HG02981 (cell line): ENCODE data around the gene NNMT.

Source experiments
- ATAC-seq: cut with Tn5 transposase; IDR thresholded peaks from one replicate; pipeline ENCODE4 v1.9.1; 2021; ENCODE audit warnings: mild to moderate bottlenecking, moderate library complexity; ENCODE audit not compliant: unreplicated experiment

NNMT gene

DNA sequence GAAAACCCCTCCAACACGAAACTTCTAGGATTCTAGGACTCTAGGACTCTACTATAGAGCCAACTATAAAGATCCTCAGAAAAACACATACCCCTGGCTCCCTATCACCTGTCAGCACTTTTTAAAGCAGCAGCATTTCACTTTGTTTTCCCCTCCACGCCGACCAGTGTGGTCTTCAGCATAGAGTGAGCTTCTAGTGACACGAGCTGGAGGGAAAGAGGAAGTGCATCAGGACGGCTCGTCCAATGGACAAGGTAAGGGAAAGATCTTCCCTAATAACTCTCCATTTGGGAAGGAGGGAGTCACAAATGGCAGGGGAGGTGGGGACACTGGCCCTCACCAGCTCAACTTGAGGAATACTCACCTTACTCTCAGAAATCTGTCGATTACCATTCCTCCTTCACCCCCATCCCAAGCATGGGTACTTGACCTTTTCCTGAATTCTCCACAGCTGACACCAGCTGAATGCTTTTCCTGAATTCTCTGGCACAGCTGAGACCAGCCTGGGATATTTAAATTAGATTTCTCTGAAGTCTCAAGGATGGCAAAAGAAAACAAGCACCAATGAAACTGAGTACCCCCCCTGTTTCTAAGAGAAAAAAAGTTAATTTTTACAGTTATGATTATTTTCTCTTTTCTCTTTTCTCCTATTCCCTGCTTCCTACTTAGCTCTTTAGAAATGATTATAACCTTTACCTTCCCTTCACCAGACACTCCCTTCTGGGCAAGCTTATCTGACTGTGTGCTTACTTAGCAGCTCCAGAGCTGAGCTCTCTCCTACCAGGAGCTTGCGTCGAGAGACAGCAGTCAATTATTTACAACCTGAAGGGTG, 33.3 kb upstream of the NNMT start:
- no peak for ATAC-seq

- no peak for ATAC-seq
Measured at GRCh38 chr11:114263513-114264170, 32.6 kb upstream of the NNMT start.

DNA sequence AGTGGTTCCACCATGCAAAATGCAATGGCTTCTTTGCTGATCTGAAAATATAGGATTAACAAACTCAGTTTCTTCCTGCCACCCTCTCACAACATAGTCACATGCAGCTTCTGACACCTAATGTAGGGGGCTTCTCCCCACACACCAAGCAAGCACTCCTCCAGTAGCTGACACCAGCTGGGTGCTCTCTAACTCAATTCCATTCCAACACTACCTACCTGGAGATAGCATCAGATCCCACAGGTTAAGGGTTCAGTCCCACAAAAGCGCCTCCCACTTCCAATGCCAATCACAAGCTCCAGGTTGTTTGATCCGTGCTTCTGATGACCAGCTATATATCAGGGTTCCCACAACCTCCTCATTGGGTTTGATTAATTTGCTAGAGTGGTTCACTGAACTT, 31.8 kb upstream of the NNMT start:
- no peak for ATAC-seq

DNA sequence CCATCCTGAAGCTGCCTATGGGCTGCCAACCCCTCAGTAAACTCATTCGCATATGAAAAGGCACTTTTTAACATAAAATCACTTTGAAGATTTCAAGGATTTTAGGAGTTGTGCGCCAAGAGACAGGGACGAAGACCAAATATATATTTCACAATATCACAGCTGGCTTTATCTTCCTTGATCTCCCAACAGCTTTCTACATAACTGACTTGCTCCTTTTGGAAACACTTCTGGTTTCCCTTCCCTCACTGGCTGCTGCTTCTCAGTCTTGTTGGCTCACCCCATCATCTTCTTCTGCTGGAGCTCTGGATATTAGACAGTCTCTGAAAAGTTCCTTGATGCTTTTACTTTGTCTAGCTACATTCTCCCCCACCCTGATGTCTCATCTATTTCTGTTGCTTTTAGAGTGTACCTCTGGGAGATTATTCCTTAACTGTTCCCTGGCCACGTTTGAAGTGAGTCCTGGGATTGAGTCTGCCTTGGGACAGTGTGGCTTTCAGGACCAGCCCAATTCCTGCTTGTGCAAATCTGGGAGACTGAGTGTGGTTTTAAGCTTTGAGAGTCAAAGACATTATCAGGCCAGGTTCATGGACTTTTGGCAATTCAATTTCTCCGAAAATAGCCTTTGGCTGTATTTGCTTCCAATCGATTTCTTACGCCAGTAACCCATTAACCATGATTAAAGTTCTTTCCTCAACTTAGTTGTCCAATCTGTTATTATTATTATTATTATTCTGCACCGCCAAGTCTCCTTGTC, 30.9 kb upstream of the NNMT start:
- ATAC-seq = no peak

DNA sequence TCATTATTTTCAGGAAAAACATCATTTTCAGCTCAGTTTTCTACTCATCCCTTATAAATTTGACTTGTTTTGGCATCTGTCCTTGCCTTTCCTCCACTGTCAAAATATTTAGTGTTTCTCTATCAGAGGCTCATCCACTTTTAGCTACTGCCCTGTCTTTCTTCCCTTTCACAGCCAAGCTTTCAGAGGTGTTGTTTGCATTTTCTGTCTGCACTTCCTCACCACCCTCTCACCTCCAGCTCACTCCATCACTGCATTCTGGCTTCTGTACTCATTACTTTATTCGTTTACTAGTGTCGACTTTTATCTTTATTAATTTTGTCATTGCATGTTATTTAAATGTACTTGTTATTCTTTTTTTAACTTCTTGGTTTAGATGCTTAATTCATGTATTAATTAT, 26.7 kb upstream of the NNMT start:
- no peak for ATAC-seq

DNA sequence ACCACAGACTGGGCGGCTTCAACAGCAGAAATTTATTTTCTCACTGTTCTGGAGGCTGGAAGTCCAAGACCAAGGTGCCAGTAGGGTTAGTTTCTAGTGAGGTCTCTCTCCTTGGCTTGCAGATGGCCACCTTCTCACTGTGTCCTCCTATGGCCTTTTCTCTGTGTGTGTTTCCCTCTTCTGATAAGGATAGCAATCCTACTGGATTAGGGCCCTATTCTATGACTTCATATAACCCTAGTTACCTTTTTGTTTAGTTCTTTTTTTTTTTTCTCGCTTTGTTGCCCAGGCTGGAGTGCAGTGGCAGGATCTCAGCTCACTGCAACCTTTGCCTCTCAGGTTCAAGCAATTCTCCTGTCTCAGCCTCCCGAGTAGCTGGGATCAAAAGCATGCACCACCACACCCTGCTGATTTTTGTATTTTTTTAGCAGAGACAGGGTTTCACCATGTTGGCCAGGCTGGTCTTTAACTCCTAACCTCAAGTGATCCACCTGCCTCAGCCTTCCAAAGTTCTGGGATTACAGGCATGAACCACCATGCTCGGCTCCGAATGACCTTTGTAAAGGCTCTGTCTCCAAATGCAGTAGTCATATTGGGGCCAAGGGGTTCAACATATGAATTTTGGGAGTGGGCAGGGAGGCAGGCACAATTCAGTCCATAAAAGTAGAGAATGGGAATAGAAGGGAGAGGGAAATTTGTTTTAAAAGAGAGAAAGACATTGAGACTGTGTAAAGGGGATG, 25.5 kb upstream of the NNMT start:
- no peak for ATAC-seq

- no peak for ATAC-seq
Measured at GRCh38 chr11:114271316-114271715, 24.9 kb upstream of the NNMT start.

DNA sequence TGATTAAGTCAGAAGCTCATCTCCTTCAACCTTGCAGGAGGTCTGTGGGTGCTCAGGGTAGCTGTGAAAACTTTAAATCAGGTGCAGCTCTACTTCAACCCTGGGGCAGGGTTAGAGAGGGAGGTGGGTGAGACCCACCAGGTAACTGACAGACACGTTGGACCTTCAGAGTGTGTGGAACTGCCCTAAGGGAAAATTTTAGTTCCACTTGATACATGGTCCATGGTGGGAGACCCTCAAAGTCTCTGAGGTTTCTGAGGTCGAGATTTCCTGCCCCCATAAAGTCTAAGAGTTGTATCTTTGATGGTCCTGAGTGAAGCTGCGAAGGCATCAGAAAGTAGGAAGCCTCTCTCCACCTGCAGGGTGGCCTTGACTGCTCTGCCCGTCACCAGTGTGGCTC, 23.9 kb upstream of the NNMT start:
- ATAC-seq = no peak

DNA sequence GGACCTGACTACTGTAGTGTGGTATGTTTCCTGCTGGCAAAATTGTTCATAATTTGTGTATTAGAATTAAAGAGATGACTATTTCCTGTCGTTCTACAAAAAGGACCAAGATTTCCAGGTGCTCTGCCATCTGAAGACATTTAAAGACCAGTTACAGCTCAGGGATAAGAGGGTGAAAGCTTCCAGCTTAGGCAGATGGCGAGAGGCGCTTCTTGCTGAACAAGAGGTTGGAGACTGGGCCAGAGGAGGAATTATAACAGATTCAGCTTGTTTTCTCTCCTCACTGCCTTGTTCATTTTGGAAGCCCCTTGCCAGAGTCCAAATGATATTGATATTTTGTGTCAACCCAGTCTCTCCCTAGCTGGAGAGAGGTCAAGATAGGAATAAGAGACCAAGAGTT, 23.1 kb upstream of the NNMT start:
- ATAC-seq = no peak

- no peak for ATAC-seq
Measured at GRCh38 chr11:114273890-114274635, 22.1 kb upstream of the NNMT start.

GRCh38 chr11:114274637-114275036, 21.6 kb upstream of the NNMT start:
- no peak for ATAC-seq

DNA sequence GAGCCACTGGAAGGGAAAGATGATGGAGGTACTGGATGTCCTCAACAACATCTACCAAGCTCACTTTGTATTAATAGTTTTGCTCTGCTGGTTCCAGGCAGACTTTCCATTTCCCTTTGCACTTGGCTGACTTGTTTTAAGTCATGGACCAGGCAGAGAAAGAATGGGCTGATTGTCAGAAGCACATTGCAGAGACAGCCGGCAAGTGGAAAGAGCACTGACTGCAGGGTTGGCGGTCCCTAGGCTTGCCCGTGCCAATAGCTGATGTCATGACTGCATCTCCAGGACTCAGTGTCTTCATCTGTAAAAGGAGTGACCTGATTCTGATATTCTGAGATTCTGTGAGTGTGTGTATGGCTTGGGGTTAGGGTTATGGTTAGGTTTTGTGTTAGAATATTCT, 20.9 kb upstream of the NNMT start:
- no peak for ATAC-seq

DNA sequence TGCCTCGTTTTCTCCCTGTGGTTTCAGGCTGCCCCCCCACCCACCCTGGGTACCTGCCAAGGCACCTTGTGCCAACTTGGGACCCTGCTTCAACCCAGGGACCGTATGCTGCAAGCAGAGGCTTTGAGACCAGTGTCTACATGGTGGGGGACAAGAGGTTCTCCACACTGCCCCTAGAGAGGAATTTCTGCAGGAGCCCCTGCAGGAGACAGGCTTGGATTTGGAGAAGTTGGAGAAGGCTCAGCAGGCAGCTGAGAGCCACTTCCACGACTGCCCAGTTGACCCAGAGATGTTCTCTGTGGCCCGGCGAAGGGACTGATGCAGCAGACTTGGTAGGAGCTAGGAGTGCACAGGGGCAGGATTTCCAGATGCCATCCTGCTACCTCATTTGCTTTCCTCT, 20.1 kb upstream of the NNMT start:
- no peak for ATAC-seq

- ATAC-seq = no peak
Measured at GRCh38 chr11:114277637-114278341, 18.4 kb upstream of the NNMT start.

GRCh38 chr11:114278342-114279065, 17.7 kb upstream of the NNMT start:
- ATAC-seq = no peak

DNA sequence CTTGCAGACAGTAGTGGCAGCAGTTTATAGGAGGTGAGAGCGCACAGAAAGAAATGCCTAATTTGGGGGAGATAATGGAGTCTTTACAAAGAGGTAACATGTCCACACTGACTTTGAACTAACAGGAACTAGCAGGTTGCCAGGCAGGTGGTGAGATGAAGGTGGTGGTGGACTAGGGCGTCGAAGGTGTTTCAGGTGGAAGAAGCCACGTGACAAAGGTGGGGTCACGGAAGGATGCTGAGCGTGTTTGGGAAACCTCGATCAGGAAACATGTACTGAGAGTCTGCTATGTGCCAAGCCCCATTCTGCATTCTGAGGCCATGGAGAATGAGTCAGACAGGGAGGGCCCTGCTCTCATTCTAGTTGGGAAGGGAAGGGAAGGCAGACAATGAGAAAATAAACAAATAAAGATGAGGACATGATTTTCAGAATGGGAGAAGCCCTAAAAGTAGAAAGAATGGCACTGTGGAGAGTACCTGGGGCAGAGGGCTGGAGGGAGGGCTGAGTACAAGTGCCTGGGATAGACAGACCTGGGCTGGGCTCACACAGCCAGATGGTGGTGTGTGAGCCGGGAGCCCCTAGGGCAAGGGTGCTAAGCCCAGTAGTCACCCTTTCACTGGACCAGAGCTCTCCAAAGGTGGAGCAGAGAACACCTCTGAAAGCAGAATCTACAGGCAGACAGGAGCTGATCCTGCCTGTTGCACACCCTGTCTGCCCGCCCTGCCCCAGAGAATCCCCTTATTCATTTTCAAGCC, 16.2 kb upstream of the NNMT start:
- no peak for ATAC-seq

DNA sequence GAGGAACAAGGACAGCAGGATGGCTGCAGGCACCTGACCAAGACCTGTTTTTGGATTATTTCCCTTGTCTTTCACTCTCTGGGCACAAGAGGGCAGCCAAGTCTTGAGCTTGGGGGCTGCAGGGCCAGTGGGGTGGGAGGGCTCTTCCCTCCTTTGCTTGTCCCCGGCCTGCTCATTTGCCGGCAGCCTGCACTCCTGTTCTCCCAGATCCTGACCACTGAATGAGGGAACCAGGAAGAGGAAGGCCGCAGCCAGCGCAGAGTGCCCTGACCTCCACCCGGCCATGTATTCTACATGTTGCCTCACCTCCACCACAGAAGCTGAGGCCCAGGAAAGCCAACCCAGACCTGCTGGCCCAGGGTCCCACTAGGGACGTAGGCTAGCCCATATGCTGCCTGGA, 15.5 kb upstream of the NNMT start:
- ATAC-seq = no peak

DNA sequence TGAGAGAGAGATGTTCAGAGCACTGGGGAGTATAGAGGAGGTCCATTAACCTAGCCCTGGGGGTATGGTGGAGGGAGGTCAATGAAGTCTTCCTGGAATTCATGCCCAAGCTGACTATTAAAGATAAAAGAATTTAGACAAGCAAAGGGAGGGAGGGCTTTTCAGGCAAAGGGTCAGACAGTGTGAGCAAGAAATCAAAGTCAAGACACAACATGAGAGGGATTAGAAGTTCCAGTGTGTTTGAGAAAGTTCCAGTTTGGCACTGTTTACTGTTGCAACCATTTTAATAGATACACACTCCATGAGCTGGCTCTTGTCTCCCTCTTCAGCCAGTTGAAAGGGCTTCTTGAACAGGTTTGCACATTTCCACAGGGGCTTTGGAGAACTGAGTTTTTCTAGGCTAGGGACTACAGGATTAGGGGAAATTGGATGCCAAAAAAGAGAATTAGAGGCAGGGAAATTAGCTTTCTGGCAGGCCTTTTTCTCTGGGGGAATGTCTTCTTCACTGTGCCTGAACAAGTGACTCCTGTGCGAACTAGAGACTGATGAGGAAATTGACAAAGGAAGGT, 14.7 kb upstream of the NNMT start:
- ATAC-seq = no peak
